Iris pigment epithelial cell (primary cell): ENCODE measurements around the gene DHRS12.

Source experiments
- DNase-seq: peaks from one replicate; pipeline ENCODE4 v3.0.0-alpha.2; 2011; ENCODE audit warnings: low read depth

Gene DHRS12

GRCh38 chr13:51759240-51759639, 44.7 kb downstream of the DHRS12 start:
- DNase-seq = peak; percentile 81

- peak; percentile 36 for DNase-seq
These were observed 45.3 kb downstream of the DHRS12 start for GRCh38 chr13:51758691-51759090.

GRCh38 chr13:51756651-51757050, 47.3 kb downstream of the DHRS12 start:
- no peak for DNase-seq

DNA sequence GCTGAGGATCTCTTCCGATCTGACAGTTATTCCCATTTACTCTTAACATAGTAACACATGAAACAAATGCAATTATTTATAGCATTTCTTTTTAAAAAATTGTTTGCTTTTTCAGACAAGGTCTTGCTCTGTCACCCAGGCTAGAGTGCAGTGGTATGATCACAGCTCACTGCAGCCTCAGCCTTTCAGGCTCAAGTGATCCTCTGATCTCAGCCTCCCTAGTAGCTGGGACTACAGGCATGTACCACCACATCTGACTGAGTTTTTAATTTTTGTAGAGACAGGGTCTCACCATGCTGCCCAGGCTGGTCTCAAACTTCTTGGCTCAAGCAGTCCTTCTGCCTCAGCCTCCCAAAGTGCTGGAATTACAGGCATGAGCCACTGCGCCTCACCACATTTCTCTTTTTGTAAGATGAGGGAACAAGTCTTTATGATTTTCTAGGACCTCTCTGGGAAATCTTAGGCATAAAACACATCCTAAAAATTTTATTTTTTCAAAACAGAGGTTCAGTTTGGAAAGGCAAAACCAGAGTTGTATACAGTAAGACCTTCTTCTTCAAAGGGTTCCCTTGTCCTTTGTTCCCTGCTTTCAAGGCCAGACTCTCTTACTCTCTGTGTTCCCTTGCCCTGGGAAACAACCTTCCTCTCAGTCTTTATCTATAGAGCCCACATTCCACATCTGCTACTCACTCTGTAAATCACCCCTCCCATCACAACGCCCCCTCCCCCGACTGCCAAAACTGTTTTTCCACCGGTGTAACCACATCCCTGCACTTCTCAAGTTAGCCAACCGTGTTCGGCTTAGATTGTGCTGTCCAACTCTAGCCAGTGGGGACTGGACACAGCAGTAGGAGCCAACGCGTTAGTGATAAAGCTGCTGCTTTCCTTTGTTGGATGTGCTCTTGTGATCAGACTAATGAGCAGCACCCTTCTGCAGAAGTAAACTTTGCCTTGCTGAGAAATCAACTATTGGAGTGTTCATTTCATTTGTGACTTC, 56.2 kb downstream of the DHRS12 start:
- no peak for DNase-seq

DNA sequence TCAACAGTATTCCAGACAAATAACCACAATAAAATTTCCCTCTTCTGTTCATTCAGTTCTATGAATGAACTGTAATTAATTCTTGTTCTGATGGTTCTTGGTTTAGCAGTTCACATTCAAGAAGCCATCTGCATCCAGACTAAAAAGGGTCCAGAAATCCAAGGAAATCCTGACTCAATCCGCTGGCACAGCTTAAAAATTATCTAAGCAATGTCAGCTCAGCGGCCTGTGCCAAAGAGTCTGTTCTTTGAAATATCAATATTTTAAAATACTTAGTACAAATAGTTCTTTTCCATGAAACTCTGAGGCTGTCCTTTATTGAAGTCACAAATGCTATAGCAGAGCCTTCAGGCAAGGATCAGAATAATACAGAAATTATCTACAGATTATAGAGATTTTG, 57.2 kb downstream of the DHRS12 start:
- no peak for DNase-seq

- no peak for DNase-seq
These were observed 58.7 kb downstream of the DHRS12 start for GRCh38 chr13:51745243-51745642.

GRCh38 chr13:51742611-51743010, 61.4 kb downstream of the DHRS12 start:
- no peak for DNase-seq

DNA sequence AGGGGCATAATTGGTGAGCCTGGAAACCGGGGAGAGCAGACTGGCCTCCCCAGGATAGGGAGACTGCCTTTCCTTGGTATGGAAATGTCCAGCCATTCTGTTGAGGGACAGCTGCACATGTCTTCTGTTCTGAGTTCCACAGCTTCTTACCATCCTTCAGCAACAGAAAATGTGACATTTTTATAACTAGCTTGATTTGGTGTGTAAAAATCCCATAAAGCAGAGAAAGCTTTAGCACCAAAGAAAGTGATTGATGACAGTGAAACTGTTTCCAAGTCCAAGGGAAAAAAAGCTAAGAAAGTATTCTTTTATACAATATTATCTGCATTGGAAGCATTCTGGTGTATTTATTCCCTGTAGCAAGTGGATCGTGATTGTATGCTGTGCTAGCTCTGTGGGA, 61.9 kb downstream of the DHRS12 start:
- DNase-seq = no peak

GRCh38 chr13:51740698-51741097, 63.3 kb downstream of the DHRS12 start:
- peak; percentile 58 for DNase-seq

DNA sequence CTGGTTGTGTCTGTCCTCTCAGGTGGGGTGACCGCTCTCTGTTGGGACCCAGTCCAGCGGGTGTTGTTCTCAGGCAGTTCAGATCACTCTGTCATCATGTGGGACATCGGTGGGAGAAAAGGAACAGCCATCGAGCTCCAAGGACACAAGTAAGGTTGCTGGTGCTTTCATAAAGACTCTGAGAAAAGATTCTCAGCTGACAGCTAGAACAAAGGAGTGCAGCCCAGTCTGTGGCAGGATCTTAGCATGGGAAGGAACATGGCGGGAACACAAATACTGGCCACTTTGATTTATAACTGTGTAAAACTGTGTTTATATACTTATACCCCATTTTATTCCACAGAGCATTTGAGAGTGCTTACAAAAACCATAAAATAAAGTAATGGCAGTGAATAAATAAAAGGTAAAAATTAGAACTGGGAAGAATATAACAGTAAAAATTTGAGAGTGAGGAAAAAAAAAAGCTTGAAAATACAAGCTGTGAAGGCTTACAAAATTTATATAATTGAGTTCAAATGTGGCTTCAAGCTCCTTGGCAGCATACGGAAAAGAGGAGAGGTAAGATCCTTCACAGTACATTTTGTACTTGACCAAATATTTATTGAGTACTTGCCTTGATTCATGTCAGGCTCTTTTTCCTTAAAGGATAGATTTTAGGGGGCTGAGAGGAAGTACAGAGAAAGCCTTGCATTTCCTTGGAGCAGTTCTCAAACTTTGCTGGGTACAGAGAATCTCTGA, 64.8 kb downstream of the DHRS12 start:
- no peak for DNase-seq

GRCh38 chr13:51738226-51738905, 65.6 kb downstream of the DHRS12 start:
- no peak for DNase-seq

GRCh38 chr13:51737609-51738008, 66.4 kb downstream of the DHRS12 start:
- no peak for DNase-seq

DNA sequence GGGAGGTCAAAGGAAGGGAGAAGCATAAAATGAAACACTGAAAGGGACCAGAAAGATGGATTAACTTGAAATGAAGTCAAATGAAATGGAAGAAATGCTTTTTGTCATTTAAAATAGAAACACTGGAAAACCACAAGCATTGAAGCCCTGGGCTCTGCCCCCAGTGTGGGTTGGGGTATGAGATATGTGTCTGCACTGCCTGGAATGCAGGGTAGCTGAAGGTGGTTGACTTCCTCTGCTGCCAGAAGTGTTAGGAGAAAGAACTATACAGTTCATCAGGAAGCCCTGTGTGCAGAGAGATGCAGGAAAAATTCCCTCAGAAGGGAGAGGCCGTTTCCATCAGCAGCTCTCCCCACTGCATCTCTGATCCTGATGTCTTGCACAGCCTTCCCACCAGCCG, 69.2 kb downstream of the DHRS12 start:
- peak; percentile 54 for DNase-seq

GRCh38 chr13:51733374-51734298, 70.3 kb downstream of the DHRS12 start:
- DNase-seq = no peak

DNA sequence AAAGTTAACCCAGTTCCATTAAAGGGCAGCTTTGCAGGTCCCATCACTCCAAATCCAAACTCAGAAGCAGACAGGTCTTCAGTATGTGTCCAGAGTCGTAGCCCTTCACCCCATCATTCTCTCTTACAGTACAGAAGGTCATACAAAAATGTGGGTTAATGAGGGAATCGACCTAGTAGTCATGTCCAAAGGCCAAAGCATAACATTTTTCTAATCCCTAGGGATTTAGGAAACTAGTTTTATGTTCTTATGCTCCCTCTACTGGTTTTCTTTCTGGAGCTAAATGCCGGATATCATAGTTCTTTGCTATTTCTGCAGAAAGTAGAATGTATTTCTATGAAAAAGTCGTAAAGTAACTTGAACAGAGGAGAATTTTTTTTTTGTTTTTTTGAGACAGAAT, 72.2 kb downstream of the DHRS12 start:
- no peak for DNase-seq

DNA sequence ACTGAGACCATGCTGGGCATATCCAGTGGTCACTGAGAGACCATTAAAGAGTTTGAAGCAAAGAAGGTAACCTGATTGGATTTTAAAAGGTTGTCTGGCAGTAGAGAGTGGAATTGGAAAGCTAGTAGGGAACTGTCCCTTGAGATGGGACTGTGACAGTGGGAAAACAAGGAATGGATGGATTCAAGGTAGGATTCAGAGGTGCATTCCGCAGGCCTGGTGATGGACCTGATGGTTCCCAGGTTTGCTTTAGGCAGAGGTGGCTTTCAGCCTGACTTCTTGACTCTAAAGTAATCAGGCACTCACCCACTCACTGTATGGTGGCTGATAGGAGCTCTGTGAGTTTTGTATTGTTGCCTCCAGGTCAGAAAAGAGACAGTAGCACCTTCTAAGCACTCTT, 73.0 kb downstream of the DHRS12 start:
- DNase-seq = no peak

DNA sequence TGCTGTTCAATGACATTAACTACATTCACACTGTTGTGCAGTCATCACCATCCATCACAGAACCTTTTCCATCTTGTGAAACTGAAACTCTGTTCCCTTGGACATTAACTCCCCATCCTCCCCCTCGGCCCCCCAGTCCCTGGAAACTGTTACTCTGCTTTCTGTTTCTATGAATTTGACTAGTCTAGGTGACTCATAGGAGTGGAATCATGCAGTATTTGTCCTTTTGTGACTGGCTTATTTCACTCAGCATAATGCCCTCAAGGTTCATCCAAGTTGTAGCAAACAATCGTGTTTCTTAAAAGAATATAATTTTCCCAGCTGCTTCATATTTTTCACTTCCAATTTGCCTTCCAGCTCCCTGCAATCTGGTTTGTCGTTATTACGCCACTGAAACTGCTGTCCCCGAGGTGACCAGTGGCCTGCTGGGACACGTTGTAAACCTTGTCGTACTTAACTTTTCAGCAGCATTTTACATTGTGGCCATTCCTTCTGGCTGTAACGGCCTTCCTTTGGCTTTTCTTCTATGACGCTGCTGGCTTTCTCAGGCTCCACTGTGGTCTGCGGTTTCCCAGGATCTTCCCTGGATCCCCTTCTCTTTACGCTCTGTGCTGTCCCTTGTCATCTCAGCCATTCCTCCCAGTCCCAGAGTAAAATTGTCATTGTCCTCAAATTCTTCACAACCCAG, 74.0 kb downstream of the DHRS12 start:
- peak; percentile 95 for DNase-seq

DNA sequence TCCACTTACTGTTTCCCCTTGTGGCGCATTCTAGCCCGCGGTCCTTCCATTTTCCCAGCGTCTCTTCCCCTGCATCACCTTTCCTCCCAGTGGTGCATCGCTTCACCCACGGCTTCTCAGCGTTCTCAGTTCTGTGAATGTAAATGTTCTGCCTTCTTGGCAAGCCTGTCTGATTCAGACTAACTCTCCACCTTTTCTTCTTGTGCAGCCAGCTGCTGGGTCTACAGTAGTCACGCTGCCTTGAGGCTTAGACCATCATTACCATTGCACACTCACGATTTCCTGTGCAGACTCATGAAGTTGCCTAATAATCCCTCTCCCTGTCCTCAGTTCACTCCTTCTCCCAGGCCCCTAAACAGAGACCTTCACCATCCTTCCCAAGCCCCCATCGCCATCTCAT, 75.0 kb downstream of the DHRS12 start:
- peak; percentile 95 for DNase-seq

DNA sequence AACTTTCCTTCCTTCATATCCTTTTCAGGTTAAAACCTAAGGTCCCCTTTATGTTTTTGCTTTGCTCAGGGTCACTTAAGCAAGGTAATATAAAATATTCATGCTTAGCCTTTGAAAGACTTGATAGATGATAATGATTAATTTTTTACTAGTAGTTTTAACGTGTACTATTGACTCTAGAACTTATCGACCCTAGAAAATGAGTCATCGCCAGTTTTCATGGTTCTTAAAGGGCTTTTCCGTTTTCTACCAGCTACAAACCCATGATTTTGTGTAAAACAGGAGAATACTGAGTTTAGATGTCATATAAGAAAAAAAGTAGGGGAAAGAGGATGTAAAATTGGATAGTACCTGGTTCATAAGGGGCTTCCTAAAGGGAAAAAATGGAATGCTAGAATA, 75.7 kb downstream of the DHRS12 start:
- no peak for DNase-seq

- DNase-seq = no peak
These were observed 76.2 kb downstream of the DHRS12 start for GRCh38 chr13:51727634-51728274.
